Tibial nerve (tissue), 4 donors: ENCODE data around the gene GAN. TPM values are rescaled to one million over a fixed set of nuclear protein-coding genes. Genes with fewer than 3 reads are reported as not detected.
A peak's percentile ranks its signal among the peaks of the same experiment; 100 is the strongest.
"Not testable (repeated sequence)": the region's sequence is repeated elsewhere in the genome, so short reads cannot be mapped to it uniquely, and the experiment has no call there.

Source experiments
- DNase-seq, 2 donors: peaks; one replicate each; pipeline ENCODE4 v3.0.0-alpha.2; 2019; ENCODE audit warnings: low spot score in 2 of 2
- H3K27ac ChIP-seq, 4 donors: fragments of 200-600 bp; sonication (generic) in 3 of 4; one replicate each; pipeline ENCODE4 v1.5.1; 2017 to 2019; ENCODE audit warnings: mild to moderate bottlenecking in 1 of 4
- H3K27me3 ChIP-seq, 2 donors: fragments of 200-600 bp; sonication (generic) in 1 of 2; one replicate each; pipeline versions ENCODE4 v1.5.1 to v1.6.0; 2017 to 2019
- H3K36me3 ChIP-seq, 3 donors: fragments of 200-600 bp; sonication (generic); one replicate each; pipeline ENCODE4 v1.5.1; 2018 to 2019
- H3K4me1 ChIP-seq, 4 donors: fragments of 200-600 bp; sonication (generic) in 3 of 4; one replicate each; pipeline ENCODE4 v1.5.1; 2017 to 2019
- H3K4me3 ChIP-seq, 4 donors: fragments of 200-600 bp; sonication (generic) in 3 of 4; one replicate each; pipeline ENCODE4 v1.5.1; 2017 to 2019; ENCODE audit warnings: mild to moderate bottlenecking in 1 of 4, moderate library complexity in 1 of 4
- H3K9me3 ChIP-seq, 4 donors: fragments of 200-600 bp; sonication (generic) in 3 of 4; one replicate each; pipeline ENCODE4 v1.5.1; 2017 to 2019
- CTCF ChIP-seq, 5 experiments: fragments of 200-600 bp in 3 of 5; fragments of 450-650 bp in 2 of 5; sonication (generic) in 3 of 5; IDR thresholded peaks; one replicate each; pipeline ENCODE4 v1.5.1; 2016 to 2019; ENCODE audit warnings: antibody characterized with exemption in 5 of 5, mild to moderate bottlenecking in 3 of 5, moderate library complexity in 2 of 5
- EP300 ChIP-seq, 2 donors: sonication (generic); formaldehyde crosslinking; IDR thresholded peaks; one replicate each; pipeline ENCODE4 v1.6.1; 2017; ENCODE audit warnings: antibody characterized with exemption in 2 of 2, mild to moderate bottlenecking in 1 of 2
- POLR2A ChIP-seq, 2 donors: fragments of 450-650 bp; IDR thresholded peaks; one replicate each; pipeline ENCODE4 v1.6.1; 2017; ENCODE audit warnings: antibody characterized with exemption in 2 of 2, mild to moderate bottlenecking in 2 of 2, moderate library complexity in 2 of 2
- WGBS, 2 donors: methylation state at CpG; one replicate each; pipeline ENCODE4 v1.1.5; 2018; 5-methylcytosine and 5-hydroxymethylcytosine counted together
- total RNA-seq, 4 donors: library from RNA; depleted of rRNA; stranded (reverse); fragments of >200 nt; gene quantifications; one replicate each; pipeline ENCODE4 v1.1.0, GENCODE V29; 2016

GAN gene
- total RNA-seq, 4 donors from 2014 or later, result 9.0 to 9.3 (median 9.1) TPM

GRCh38 chr16:81399909-81400308, 85.1 kb downstream of the GAN start:
- Histone ChIP-seq H3K36me3 (no peaks in the 10 kb centered on the region), H3K9me3 (peaks cover 0 to 14% (median 3%) of the 10 kb centered on the region in 4 donors), H3K27me3 (no peaks in the 10 kb centered on the region), H3K27ac (no peak overlapping the region), H3K4me3 (no peak overlapping the region), H3K4me1 (peaks cover 0 to 17% (median 0%) of the 10 kb centered on the region in 4 donors)
- no peak for DNase-seq
- WGBS, 2 donors, result 84 to 100% methylated on average over 1 of the region's 1 CpG
- TF ChIP-seq CTCF (IDR thresholded peaks at IDR 0.05) (no peak), EP300 (IDR thresholded peaks at IDR 0.05) (no peak), POLR2A (IDR thresholded peaks at IDR 0.05) (no peak)

DNA sequence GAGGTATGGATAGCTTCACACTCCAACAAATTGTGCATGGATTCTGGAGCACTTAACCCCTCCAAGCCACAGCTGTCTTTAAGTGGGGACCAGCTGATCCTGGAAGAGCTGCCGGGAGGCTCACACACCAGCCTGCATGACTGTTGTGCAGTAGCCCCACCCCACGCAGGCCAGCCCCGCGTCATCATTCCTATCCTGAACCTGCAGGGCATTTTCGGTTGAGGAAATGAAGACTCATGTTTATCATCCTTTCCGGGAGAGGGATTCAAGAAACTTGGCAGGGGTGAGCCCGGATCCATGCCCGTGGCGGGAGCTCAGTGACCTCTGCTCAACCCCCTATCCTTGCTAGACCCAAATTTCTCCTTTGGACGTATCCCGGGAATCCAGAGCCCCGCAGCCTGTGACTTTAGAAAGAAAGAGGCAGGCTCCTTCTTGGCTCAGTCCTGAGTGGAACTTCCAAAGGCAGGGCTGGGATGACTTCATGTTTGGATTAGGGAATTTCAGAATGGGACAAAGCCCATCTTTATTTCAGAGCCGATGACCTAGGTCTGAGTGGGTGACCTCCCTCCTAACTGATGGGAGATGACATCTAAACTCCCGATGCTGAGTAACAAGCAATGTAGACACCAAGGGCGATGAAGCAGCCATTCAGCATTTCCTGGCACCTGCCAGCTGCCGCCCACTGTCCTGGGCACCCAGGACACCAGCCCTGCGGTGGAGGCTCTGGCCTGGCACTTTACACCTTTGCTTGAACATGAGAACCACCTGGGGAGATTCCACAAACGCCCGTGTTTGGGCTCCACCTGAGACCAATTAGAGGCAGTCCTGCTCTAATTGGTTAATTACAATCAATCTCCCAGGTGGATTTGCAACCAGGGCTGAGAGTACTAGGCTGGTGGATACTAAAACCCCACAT, 86.5 kb downstream of the GAN start:
- Histone ChIP-seq H3K27me3 (no peaks in the 10 kb centered on the region), H3K36me3 (no peaks in the 10 kb centered on the region), H3K9me3 (peaks cover 0 to 14% (median 3%) of the 10 kb centered on the region in 4 donors), H3K27ac (peak overlapping the region in 2 of 4 donors; percentile 14 to 48), H3K4me1 (peaks cover 0 to 17% (median 0%) of the 10 kb centered on the region in 4 donors), H3K4me3 (no peak overlapping the region)
- no peak for DNase-seq
- TF ChIP-seq EP300 (IDR thresholded peaks at IDR 0.05) (no peak), POLR2A (IDR thresholded peaks at IDR 0.05) (no peak)
- 34 to 47% methylated on average over 17 to 19 of the region's 19 CpGs for WGBS, 2 donors

DNA sequence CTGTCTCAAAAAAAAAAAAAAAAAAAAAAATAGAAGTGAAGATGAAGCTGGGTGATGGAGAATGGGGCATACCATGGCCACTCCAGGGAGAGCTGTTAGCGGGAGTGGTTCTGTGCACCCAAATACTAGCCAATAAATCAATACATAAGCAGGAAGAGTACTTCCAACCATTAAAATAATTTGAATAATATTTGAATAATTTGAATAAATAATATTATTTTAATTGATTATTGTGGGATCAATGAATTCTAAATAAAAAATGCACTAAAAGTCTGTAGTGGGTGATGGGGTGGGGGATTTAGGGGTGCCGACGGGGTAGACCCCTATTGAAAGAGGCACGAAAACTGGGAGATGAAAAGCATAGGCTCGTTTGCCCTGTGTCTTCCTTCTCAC, 88.4 kb downstream of the GAN start:
- H3K4me3 ChIP-seq, result no peak overlapping the region
- no peaks in the 10 kb centered on the region for H3K27me3 ChIP-seq
- TF ChIP-seq EP300 (IDR thresholded peaks at IDR 0.05), result no peak
- no peak for TF ChIP-seq POLR2A (IDR thresholded peaks at IDR 0.05)
- TF ChIP-seq CTCF (IDR thresholded peaks at IDR 0.05), result no peak
- H3K4me1 ChIP-seq, result peaks cover 0 to 17% (median 0%) of the 10 kb centered on the region in 4 donors
- H3K9me3 ChIP-seq, result peaks cover 0 to 14% (median 3%) of the 10 kb centered on the region in 4 donors
- no peak for DNase-seq
- WGBS, 2 donors, result 27 to 28% methylated on average over 5 of the region's 5 CpGs
- H3K36me3 ChIP-seq, result no peaks in the 10 kb centered on the region
- H3K27ac ChIP-seq, result no peak overlapping the region

- Histone ChIP-seq H3K36me3 (no peaks in the 10 kb centered on the region), H3K9me3 (peaks cover 0 to 14% (median 3%) of the 10 kb centered on the region in 4 donors), H3K4me1 (peaks cover 0 to 17% (median 0%) of the 10 kb centered on the region in 4 donors), H3K4me3 (peak overlapping the region in 2 of 4 donors; percentile 9 to 32), H3K27ac (peak overlapping the region in 1 of 4 donors; percentile 18), H3K27me3 (no peaks in the 10 kb centered on the region)
- peak; percentile 81 to 88 for DNase-seq
- 31 to 40% methylated on average over 17 to 29 of the region's 37 CpGs for WGBS, 2 donors
- TF ChIP-seq POLR2A (IDR thresholded peaks at IDR 0.05) (no peak), CTCF (IDR thresholded peaks at IDR 0.05) (peak; percentile 89 to 97 (median 94)), EP300 (IDR thresholded peaks at IDR 0.05) (peak in 1 of 2 donors; percentile 36)
Measured at GRCh38 chr16:81403601-81404391, 89.0 kb downstream of the GAN start.

GRCh38 chr16:81405002-81405401, 90.2 kb downstream of the GAN start:
- H3K36me3 ChIP-seq, H3K4me3 ChIP-seq, DNase-seq, H3K9me3 ChIP-seq, H3K27ac ChIP-seq, H3K27me3 ChIP-seq: not testable (repeated sequence)
- WGBS, 2 donors, result 91 to 96% methylated on average over 2 of the region's 2 CpGs
- peaks cover 0 to 17% (median 0%) of the 10 kb centered on the region in 4 donors for H3K4me1 ChIP-seq
